ENCODE results near the gene CTDSPL.

Gene CTDSPL

DNA sequence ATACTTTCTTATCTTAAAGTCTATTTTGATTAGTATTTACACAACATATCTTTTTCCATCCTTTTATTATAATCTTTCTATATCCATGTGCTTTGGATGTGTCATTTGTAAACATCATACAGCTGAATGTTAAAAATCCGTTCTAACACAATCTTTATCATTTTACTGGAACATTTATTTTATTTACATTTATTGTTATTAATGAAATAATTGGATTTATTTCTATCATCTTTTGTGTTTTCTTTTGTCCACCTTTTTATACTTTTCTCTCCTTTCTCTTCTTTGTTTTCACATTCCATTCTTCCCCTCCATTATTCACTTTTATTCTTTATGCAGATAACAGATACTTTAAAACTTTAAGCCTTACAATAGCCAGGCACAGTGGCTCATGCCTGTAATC is 34.7 kb upstream of the CTDSPL start:
- in situ Hi-C loops (cut with MboI; ENCODE audit: low sequenced_read_pairs, unreplicated experiment), result no loop called here
- no peak for DNase-seq (ENCODE audit: low spot score)
- TF ChIP-seq, protein P1, sequence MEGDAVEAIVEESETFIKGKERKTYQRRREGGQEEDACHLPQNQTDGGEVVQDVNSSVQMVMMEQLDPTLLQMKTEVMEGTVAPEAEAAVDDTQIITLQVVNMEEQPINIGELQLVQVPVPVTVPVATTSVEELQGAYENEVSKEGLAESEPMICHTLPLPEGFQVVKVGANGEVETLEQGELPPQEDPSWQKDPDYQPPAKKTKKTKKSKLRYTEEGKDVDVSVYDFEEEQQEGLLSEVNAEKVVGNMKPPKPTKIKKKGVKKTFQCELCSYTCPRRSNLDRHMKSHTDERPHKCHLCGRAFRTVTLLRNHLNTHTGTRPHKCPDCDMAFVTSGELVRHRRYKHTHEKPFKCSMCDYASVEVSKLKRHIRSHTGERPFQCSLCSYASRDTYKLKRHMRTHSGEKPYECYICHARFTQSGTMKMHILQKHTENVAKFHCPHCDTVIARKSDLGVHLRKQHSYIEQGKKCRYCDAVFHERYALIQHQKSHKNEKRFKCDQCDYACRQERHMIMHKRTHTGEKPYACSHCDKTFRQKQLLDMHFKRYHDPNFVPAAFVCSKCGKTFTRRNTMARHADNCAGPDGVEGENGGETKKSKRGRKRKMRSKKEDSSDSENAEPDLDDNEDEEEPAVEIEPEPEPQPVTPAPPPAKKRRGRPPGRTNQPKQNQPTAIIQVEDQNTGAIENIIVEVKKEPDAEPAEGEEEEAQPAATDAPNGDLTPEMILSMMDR (IDR thresholded peaks at IDR 0.05; ENCODE audit: borderline replicate concordance, control extremely low read depth, extremely low read depth, insufficient read depth, missing control alignments), result no peak

DNA sequence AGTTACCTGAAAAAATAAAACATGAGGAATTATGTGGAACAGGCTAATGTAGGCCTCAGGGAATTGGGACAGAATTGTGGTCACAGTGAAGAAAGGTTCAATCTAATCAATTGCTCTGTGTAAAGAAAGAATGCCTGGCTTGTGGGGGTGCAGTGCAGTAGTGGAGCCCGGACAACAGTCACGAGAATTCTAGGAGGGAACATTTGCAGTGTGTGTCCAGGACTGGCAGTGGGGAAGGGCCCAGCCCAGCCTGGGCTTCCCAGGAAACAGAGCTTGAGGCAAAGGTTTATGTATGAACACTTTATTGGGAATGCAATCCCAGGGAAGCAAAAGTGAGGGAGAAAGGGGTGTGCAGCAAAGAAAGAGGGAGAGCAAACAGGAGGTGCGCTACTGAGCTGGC is 29.2 kb upstream of the CTDSPL start:
- TF ChIP-seq, protein P1 (IDR thresholded peaks at IDR 0.05; ENCODE audit: borderline replicate concordance, control extremely low read depth, extremely low read depth, insufficient read depth, missing control alignments), result no peak
- DNase-seq (ENCODE audit: low spot score), result no peak

DNA sequence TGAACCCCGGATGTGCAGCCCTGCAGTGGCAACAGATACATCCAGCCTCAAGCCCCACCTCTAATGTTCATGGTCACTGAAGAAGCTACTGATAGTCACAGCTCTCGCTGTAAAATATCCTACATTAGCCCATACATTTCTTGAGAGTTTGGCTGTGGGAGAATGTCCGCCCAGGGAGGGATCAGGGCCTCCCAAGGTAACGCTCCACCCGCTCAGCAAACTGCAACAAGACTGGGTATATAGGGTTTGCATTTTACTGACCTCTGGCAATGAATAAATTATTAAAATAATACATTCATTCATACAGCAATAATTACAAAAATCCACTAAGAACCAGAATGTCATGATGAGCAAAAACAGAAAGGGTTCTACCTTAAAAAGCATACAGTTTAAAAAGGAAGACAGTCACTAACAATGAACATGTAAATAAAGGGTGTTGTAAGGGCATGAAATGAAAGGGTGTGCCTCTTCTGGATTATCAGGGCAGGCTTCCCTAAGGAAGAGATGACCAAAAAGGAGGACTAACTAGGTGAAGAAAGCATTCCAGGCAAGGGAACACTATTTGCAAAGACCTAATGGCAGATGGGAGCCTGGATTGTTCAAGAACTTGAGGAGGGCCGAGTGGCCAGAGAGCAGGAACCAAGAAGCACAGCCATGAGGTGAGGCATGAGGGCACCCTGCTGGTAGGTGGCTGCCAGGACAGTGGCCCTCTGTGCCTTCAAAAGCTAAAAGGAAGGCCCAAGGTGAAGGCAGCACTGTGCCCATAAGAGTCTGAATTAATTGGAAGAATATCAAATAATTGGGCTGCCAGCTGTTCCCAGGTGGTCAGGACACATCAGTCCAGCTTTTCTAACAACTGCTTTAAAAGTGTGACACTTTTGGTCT is 28.1 kb upstream of the CTDSPL start:
- in situ Hi-C loops (cut with MboI; ENCODE audit: low sequenced_read_pairs, unreplicated experiment), result no loop called here
- DNase-seq (ENCODE audit: low spot score), result no peak
- TF ChIP-seq, protein P1 (IDR thresholded peaks at IDR 0.05; ENCODE audit: borderline replicate concordance, control extremely low read depth, extremely low read depth, insufficient read depth, missing control alignments), result no peak

More for the DNA sequence above, 29.2 kb upstream of the CTDSPL start:
- in situ Hi-C loops (cut with MboI; ENCODE audit: low sequenced_read_pairs, unreplicated experiment), result no loop called here

DNA sequence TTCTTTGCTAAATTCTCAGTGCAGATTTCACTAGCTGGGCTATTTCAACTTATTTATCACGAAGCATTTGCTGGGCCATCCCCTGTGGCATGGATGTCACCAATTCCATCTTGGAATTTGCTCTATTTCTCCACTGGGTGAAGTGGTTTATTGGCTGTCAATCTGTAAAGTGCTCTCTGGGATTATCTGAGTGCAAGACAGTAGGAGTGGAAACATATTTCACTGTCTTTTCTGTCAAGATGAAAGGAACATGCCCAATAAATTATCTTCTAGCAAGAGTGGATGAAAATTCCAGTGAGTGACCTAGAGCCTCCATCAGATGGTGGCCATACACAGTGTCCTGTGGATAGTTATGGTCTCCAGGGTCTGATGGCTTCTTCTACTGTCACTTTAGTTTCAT is 25.1 kb upstream of the CTDSPL start:
- TF ChIP-seq, protein P1 (IDR thresholded peaks at IDR 0.05; ENCODE audit: borderline replicate concordance, control extremely low read depth, extremely low read depth, insufficient read depth, missing control alignments), result no peak
- in situ Hi-C loops (cut with MboI; ENCODE audit: low sequenced_read_pairs, unreplicated experiment), result no loop called here
- no peak for DNase-seq (ENCODE audit: low spot score)

DNA sequence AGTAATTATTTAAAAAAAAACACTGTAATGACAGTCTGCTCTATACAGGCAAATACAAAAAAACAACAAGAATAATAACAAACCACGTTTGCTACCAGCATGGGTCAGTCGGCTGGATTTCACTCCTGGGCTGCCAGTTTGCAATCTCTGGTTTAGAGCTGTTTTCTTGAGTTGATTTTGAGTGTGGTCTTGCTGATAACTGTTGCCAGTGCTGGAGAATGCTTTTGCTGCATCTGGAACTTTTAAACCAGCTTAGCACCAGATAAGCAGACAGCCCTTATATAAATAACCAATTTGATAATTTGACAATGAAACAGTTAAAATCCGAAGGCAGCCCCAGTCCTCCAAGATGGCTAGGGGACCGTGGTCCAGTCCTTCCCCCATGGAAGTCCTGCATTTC is 14.0 kb upstream of the CTDSPL start:
- TF ChIP-seq, protein P1 (IDR thresholded peaks at IDR 0.05; ENCODE audit: borderline replicate concordance, control extremely low read depth, extremely low read depth, insufficient read depth, missing control alignments), result no peak
- no peak for DNase-seq (ENCODE audit: low spot score)
- in situ Hi-C loops (cut with MboI; ENCODE audit: low sequenced_read_pairs, unreplicated experiment), result no loop called here

DNA sequence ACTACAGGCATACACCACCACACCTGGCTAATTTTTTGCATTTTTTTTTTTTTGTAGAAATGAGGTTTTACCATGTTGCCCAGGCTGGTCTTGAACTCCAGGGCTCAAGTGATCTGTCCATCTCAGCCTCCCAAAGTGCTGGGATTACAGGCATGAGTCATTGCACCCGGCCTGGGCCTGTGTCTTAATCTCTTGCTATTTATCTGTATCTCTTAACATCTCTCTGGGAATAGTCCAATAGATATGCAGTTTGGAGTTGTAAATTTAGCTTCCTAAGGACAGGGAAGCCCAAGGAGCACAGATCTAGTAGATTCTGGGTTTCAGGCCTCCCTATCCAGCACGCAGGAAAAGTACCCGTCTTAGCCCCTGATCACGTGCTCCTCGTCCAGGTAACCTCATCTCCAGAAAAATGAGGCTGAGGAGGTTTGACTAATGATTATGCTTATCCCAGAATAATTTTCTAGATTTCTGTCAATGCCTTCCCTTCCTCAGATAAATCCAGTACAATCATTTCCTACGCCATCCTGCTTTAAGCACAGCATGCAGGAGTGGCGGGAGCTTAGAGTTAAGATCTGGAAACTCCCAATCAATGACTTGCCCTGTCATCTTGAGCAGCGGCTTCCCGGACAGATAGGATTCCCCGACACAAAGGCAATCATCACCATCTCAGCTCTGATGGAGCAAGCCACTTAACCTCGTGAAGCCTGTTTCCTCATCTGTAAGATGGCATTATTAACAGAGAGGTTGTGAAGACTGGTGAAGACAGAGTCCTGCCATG is 12.3 kb upstream of the CTDSPL start:
- in situ Hi-C loops (cut with MboI; ENCODE audit: low sequenced_read_pairs, unreplicated experiment), result no loop called here
- TF ChIP-seq, protein P1 (IDR thresholded peaks at IDR 0.05; ENCODE audit: borderline replicate concordance, control extremely low read depth, extremely low read depth, insufficient read depth, missing control alignments), result no peak
- DNase-seq (ENCODE audit: low spot score), result no peak

Measured in GM13976 (cell line).